Measurements from ENCODE around the gene SNX5. TPM values are rescaled to one million over a fixed set of nuclear protein-coding genes. Genes with fewer than 3 reads are reported as not detected.

SNX5 gene
- total RNA-seq, 2 experiments from 2014 or later = 127 to 131 TPM

- ATAC-seq (ENCODE audit: low read depth) (no peak), DNase-seq (no peak)
- Mint-ChIP-seq H3K27ac (no peak overlapping the region), H3K36me3 (peaks cover 54% of the 10 kb centered on the region), H3K4me3 (no peak overlapping the region), H3K4me1 (peaks cover 10% of the 10 kb centered on the region), H3K9me3 (no peaks in the 10 kb centered on the region), H3K27me3 (no peaks in the 10 kb centered on the region)
- POLR2A ChIA-PET = no interaction called here
Observed at GRCh38 chr20:17950670-17951069, 17.9 kb downstream of the SNX5 start.

DNA sequence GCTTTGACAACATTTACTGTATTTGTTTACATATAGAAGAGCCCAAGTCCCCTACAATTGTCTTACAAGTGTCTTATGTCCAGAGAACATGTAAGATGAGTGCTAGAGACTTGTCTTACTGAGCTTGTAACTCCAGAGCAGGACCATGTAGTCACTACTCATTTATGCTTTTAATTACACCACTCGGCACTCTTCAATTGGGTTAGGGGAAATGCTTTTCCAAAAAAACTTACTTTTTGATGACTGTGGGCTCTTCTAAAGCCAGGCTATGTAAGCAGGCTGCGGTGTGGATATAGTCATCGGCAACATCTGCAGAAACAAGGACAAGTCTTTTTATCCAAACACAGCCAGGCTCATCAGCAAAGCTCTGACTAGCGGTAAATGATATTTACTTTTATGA is 18.7 kb downstream of the SNX5 start:
- POLR2A ChIA-PET = no interaction called here
- Mint-ChIP-seq H3K36me3 (peaks cover 54% of the 10 kb centered on the region), H3K9me3 (no peaks in the 10 kb centered on the region), H3K4me1 (peaks cover 4% of the 10 kb centered on the region), H3K27me3 (no peaks in the 10 kb centered on the region), H3K4me3 (no peak overlapping the region), H3K27ac (no peak overlapping the region)
- DNase-seq (no peak), ATAC-seq (ENCODE audit: low read depth) (no peak)

DNA sequence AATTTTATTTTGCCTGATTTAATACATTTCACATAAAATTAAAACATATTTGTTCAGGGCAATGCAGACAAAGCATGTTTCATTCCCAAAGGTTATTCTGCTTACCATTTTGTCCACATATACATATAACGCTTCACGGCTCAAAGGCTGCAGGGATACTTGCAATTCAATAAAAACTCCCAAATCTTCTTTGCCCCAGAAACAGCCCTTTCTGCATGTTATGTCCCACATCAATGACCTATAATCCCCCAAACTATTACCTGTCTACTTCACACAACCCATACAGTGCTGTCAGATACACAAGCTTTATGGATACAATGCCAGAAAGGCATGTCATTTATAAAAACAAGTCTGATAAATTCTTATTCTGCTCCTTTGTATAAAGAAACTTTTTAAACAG is 20.2 kb downstream of the SNX5 start:
- Mint-ChIP-seq H3K9me3 (no peaks in the 10 kb centered on the region), H3K27ac (no peak overlapping the region), H3K27me3 (no peaks in the 10 kb centered on the region), H3K4me1 (peaks cover 6% of the 10 kb centered on the region), H3K4me3 (no peak overlapping the region), H3K36me3 (peaks cover 54% of the 10 kb centered on the region)
- ATAC-seq (ENCODE audit: low read depth) = no peak
- DNase-seq = no peak
- POLR2A ChIA-PET = no interaction called here

GRCh38 chr20:17947474-17947815 is 21.1 kb downstream of the SNX5 start:
- Mint-ChIP-seq H3K27ac (no peak overlapping the region), H3K27me3 (no peaks in the 10 kb centered on the region), H3K4me3 (no peak overlapping the region), H3K9me3 (no peaks in the 10 kb centered on the region), H3K36me3 (peaks cover 50% of the 10 kb centered on the region), H3K4me1 (peaks cover 4% of the 10 kb centered on the region)
- no peak for ATAC-seq (ENCODE audit: low read depth)
- POLR2A ChIA-PET = no interaction called here
- no peak for DNase-seq

DNA sequence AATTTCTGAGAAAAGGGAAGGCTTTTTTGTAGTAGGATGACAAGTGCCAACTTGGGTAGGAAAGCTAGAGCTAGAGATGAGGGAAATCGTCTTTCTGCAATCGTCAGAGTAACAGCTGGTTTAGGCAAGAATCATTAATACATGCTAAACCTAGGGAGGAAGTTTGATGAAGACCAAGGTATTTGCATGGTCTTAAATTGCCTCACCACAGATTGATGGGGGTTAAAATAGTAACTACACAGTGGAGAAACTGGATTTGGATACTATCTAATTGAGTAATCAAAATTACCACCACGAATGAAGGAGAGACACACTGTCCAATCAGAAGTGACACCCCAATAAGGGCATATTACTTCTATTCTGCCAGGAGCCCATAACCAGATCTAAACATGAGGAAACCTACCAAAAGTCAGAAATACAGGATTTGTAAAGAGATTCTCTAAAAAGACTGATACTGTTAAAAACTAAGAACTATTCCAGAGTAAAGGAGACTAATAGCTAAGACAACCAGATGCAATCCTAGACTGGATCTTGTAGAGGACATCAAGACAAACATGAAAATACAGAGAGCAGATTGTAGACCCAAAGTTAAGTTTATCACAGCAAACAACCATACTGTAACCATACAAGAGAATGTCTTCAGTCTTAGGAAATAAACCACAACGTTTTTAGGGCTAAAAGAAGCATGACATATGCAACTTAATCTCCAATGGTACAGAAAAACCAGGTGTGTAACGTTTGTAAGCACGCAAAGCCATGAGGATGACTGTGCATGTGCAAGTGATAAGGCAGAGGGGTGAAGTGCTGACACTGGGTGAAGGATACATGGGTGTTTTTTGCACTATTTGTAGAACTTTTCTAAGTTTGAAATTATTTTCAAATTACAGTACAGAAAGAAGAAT is 21.8 kb downstream of the SNX5 start:
- Mint-ChIP-seq H3K4me1 (peaks cover 4% of the 10 kb centered on the region), H3K27ac (no peak overlapping the region), H3K4me3 (no peak overlapping the region), H3K36me3 (peaks cover 48% of the 10 kb centered on the region), H3K9me3 (no peaks in the 10 kb centered on the region), H3K27me3 (no peaks in the 10 kb centered on the region)
- no peak for ATAC-seq (ENCODE audit: low read depth)
- POLR2A ChIA-PET = no interaction called here
- DNase-seq = no peak

DNA sequence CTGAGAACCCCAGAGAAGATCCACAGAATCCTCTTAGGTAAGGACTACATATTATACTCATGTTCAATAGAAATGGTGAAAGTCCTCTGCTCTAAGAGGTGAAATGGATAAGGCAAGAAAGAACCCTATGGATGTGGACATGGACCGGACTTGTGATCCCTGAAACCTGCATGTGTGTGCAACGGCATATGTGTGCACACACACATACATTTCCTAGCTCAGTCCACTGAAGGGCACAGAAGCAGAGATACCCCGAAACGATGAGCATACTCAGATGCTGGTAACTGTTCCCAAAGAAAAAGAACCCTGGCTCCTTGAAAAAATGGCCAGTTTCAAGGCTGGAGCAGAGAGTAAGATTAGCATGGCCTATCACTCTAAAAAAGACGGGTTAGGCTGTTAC is 22.6 kb downstream of the SNX5 start:
- no peaks in the 10 kb centered on the region for H3K27me3 Mint-ChIP-seq
- H3K27ac Mint-ChIP-seq = no peak overlapping the region
- DNase-seq (no peak), ATAC-seq (ENCODE audit: low read depth) (no peak)
- POLR2A ChIA-PET = interaction anchor here (0.5 kb wide), 1 partner anchor 1624 kb away, joined by 3 read pairs; no protein-coding TSS in a partner anchor
- no peak overlapping the region for H3K4me3 Mint-ChIP-seq
- peaks cover 4% of the 10 kb centered on the region for H3K4me1 Mint-ChIP-seq
- H3K36me3 Mint-ChIP-seq = peaks cover 47% of the 10 kb centered on the region
- H3K9me3 Mint-ChIP-seq = no peaks in the 10 kb centered on the region

DNA sequence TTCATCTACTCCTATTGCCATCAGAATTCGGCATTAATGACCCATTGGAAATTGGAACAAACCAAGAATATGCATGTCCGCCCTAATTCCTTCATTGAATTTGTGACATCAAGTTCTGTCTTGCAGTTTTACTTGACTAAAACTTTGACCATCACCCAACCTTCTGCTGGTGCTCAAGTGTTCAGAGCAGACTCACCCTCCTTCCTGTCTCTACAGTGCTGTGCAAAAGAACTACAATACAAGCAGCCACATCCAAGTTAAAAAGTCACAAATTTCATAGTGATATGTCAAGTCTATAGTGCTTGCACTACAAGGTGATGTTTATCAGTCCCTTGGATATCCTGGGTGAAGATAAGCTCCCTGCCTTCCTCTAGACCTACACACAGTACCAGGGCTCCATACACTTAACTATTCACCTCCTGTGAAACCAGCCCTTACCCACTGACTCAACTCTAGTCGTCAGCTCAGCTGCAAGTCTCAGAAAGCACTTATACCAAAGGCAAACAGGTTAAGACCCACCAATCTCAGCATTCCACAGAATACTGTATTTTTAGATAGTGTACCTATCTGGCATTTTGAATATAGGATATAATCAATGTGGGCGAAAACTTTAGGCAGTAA is 23.6 kb downstream of the SNX5 start:
- POLR2A ChIA-PET = no interaction called here

GRCh38 chr20:17943343-17943742 is 25.3 kb downstream of the SNX5 start:
- Mint-ChIP-seq H3K36me3 (peaks cover 33% of the 10 kb centered on the region), H3K4me1 (peaks cover 17% of the 10 kb centered on the region), H3K27ac (peak overlapping the region; percentile 24), H3K9me3 (no peaks in the 10 kb centered on the region), H3K27me3 (no peaks in the 10 kb centered on the region), H3K4me3 (no peak overlapping the region)
- no peak for ATAC-seq (ENCODE audit: low read depth)
- no peak for DNase-seq
- POLR2A ChIA-PET = no interaction called here

More for the DNA sequence above, 23.6 kb downstream of the SNX5 start:
- no peak overlapping the region for H3K27ac Mint-ChIP-seq
- ATAC-seq (ENCODE audit: low read depth) (no peak), DNase-seq (no peak)
- H3K27me3 Mint-ChIP-seq = no peaks in the 10 kb centered on the region
- H3K9me3 Mint-ChIP-seq = no peaks in the 10 kb centered on the region
- no peak overlapping the region for H3K4me3 Mint-ChIP-seq
- H3K36me3 Mint-ChIP-seq = peaks cover 45% of the 10 kb centered on the region
- H3K4me1 Mint-ChIP-seq = peaks cover 8% of the 10 kb centered on the region

DNA sequence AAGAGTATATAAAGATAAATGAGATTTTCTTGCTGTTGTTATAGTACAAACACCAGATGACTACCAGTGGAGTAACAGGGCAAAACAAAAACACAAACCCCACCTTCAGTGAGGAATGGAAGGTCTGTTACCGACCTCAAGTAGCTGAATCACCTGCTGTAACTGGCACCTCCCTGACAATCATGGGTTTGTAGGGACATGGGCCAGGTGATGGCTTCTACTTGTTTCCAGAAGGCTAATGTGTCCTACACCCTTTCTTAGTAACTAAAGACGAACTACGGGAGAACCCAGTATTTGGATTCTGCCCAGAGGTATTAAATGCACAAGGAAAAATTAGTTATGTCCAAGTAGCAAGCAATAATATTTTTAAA is 26.8 kb downstream of the SNX5 start:
- H3K4me1 Mint-ChIP-seq = peaks cover 17% of the 10 kb centered on the region
- POLR2A ChIA-PET = no interaction called here
- H3K27ac Mint-ChIP-seq = no peak overlapping the region
- H3K27me3 Mint-ChIP-seq = no peaks in the 10 kb centered on the region
- peaks cover 25% of the 10 kb centered on the region for H3K36me3 Mint-ChIP-seq
- DNase-seq (no peak), ATAC-seq (ENCODE audit: low read depth) (no peak)
- no peak overlapping the region for H3K4me3 Mint-ChIP-seq
- no peaks in the 10 kb centered on the region for H3K9me3 Mint-ChIP-seq

- no peaks in the 10 kb centered on the region for H3K9me3 Mint-ChIP-seq
- ATAC-seq (ENCODE audit: low read depth) (no peak), DNase-seq (no peak)
- POLR2A ChIA-PET = no interaction called here
- no peak overlapping the region for H3K4me3 Mint-ChIP-seq
- peaks cover 19% of the 10 kb centered on the region for H3K36me3 Mint-ChIP-seq
- no peaks in the 10 kb centered on the region for H3K27me3 Mint-ChIP-seq
- peak overlapping the region; percentile 56 for H3K27ac Mint-ChIP-seq
- H3K4me1 Mint-ChIP-seq = peaks cover 17% of the 10 kb centered on the region
Observed at GRCh38 chr20:17941087-17941825, 27.3 kb downstream of the SNX5 start.

DNA sequence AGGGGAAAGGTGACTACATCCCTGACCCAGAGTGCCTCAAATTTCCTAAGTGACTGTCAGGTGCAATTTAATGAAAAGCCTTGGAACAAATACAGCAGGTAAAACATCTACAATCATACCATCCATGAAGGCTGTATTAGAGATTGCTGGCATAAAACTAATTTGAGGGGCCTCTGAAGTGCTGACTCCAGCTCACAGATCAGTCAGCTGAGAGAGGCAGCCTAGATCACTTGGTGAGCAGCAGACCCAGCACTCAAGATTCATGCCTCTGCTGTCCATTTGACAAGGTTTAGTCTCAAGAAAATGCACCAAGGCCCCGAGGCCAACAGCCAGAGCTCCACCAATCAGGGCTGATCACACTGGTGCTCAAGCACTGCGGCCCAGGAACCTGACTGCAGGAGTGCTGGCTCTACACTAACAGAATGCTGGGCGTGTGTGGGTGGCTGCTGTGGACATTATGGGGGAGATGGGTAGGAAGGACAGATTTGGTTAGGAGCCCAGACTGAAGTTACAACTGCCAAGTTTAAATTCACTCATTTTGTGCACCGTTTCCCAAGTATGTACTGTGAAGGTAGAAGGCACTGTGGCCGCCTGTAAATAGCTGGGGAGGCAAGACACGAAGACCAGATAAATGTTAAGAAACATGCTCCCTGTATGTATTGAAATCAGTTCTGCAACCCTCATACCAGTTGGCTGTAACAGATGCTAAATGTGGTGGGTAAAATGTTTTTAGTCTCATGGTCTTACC is 28.2 kb downstream of the SNX5 start:
- Mint-ChIP-seq H3K27me3 (no peaks in the 10 kb centered on the region), H3K4me3 (no peak overlapping the region), H3K4me1 (peaks cover 17% of the 10 kb centered on the region), H3K9me3 (no peaks in the 10 kb centered on the region), H3K36me3 (peaks cover 16% of the 10 kb centered on the region), H3K27ac (peak overlapping the region; percentile 73)
- POLR2A ChIA-PET = no interaction called here
- DNase-seq = no peak
- no peak for ATAC-seq (ENCODE audit: low read depth)

DNA sequence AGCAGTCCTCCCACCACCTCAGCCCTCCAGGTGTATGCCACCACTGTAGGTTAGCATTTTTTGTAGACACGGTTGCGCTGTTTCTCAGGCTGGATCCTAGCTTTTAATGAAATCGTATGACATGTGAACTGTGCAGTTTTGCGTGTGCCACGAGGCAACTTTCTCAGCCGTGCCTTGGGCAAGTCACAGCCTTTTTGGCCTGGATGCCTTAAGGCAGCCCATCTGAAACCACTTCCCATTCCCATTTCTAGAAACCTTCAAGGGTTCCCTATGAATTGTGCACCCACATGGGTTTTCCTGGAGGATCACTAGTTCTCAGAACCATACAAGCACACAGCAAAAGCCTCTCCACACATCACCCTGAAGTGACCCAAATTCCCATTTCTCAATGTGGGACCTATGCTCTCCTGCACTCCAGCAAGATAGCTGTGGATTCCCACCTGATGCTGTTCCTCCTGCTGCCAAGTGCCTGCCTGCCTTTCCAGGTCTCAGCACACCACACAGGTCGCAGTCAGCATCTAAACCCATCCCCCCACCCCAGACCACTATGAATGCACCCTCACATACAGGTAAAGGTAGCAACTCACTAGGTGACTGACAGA is 28.9 kb downstream of the SNX5 start:
- no peaks in the 10 kb centered on the region for H3K9me3 Mint-ChIP-seq
- H3K36me3 Mint-ChIP-seq = peaks cover 12% of the 10 kb centered on the region
- H3K27me3 Mint-ChIP-seq = no peaks in the 10 kb centered on the region
- no peak overlapping the region for H3K4me3 Mint-ChIP-seq
- DNase-seq (no peak), ATAC-seq (ENCODE audit: low read depth) (peak; percentile 28)
- POLR2A ChIA-PET = interaction anchor here (1.5 to 2.1 kb wide), 2 partner anchors 27 to 29 kb away, joined by 7 to 8 read pairs; partner anchors contain the start of genes MGME1 and SNX5
- peaks cover 17% of the 10 kb centered on the region for H3K4me1 Mint-ChIP-seq
- peak overlapping the region; percentile 73 for H3K27ac Mint-ChIP-seq

Data from activated naive CD8-positive, alpha-beta T cell treated with anti-CD3 and anti-CD28 coated beads, Interleukin-2, amount 10 ng/mL, durations not matched to agents 7 days and 5 days (primary cell).